ENCODE data around the gene UST.

Gene UST

GRCh38 chr6:148803979-148804378 is 57.1 kb downstream of the UST start:
- no peak for DNase-seq (ENCODE audit: low read depth)

- no peak for DNase-seq (ENCODE audit: low read depth)
Observed at GRCh38 chr6:148805777-148806176, 58.9 kb downstream of the UST start.

- no peak for DNase-seq (ENCODE audit: low read depth)
Observed at GRCh38 chr6:148807784-148808183, 61.0 kb downstream of the UST start.

- DNase-seq (ENCODE audit: low read depth), result no peak
Observed at GRCh38 chr6:148808786-148809304, 62.0 kb downstream of the UST start.

- no peak for DNase-seq (ENCODE audit: low read depth)
Observed at GRCh38 chr6:148811459-148811858, 64.6 kb downstream of the UST start.

- no peak for DNase-seq (ENCODE audit: low read depth)
Observed at GRCh38 chr6:148814082-148814790, 67.4 kb downstream of the UST start.

- no peak for DNase-seq (ENCODE audit: low read depth)
Observed at GRCh38 chr6:148814869-148815268, 68.0 kb downstream of the UST start.

- no peak for DNase-seq (ENCODE audit: low read depth)
Observed at GRCh38 chr6:148816117-148816516, 69.3 kb downstream of the UST start.

- DNase-seq (ENCODE audit: low read depth), result no peak
Observed at GRCh38 chr6:148817689-148818088, 70.9 kb downstream of the UST start.

- no peak for DNase-seq (ENCODE audit: low read depth)
Observed at GRCh38 chr6:148818939-148819575, 72.2 kb downstream of the UST start.

- no peak for DNase-seq (ENCODE audit: low read depth)
Observed at GRCh38 chr6:148819852-148820251, 73.0 kb downstream of the UST start.

- DNase-seq (ENCODE audit: low read depth), result no peak
Observed at GRCh38 chr6:148822819-148823218, 76.0 kb downstream of the UST start.

- no peak for DNase-seq (ENCODE audit: low read depth)
Observed at GRCh38 chr6:148824291-148824690, 77.5 kb downstream of the UST start.

GRCh38 chr6:148824960-148825359 is 78.1 kb downstream of the UST start:
- DNase-seq (ENCODE audit: low read depth), result no peak

GRCh38 chr6:148825492-148825891 is 78.7 kb downstream of the UST start:
- no peak for DNase-seq (ENCODE audit: low read depth)

GRCh38 chr6:148827416-148828045 is 80.7 kb downstream of the UST start:
- no peak for DNase-seq (ENCODE audit: low read depth)

- no peak for DNase-seq (ENCODE audit: low read depth)
Observed at GRCh38 chr6:148828047-148828446, 81.2 kb downstream of the UST start.

- DNase-seq (ENCODE audit: low read depth), result no peak
Observed at GRCh38 chr6:148829415-148830101, 82.7 kb downstream of the UST start.

GRCh38 chr6:148830614-148831013 is 83.8 kb downstream of the UST start:
- DNase-seq (ENCODE audit: low read depth), result no peak

- DNase-seq (ENCODE audit: low read depth), result no peak
Observed at GRCh38 chr6:148831064-148831463, 84.2 kb downstream of the UST start.

- DNase-seq (ENCODE audit: low read depth), result no peak
Observed at GRCh38 chr6:148831531-148831930, 84.7 kb downstream of the UST start.

GRCh38 chr6:148835920-148836441 is 89.2 kb downstream of the UST start:
- DNase-seq (ENCODE audit: low read depth), result no peak

All from stimulated activated CD8-positive, alpha-beta memory T cell treated with anti-CD3 and anti-CD28 coated beads, Interleukin-15, amount 100 ng/mL, for 24 hours (primary cell).